Muscle of arm (tissue), 12 donors: ENCODE results near the gene NKAIN2. TPM values are rescaled to one million over a fixed set of nuclear protein-coding genes. Genes with fewer than 3 reads are reported as not detected.
"Not testable (repeated sequence)": the region's sequence is repeated elsewhere in the genome, so short reads cannot be mapped to it uniquely, and the experiment has no call there.

Source experiments
- DNase-seq: peaks from one replicate; pipeline ENCODE4 v3.0.0-alpha.2; 2013
- polyA plus RNA-seq, 12 donors: library from polyadenylated mRNA; unstranded; fragments of 120-200 nt; gene quantifications; one replicate each; pipeline ENCODE4 v1.2.1, GENCODE V29; 2013; ENCODE audit not compliant: insufficient read length in 12 of 12

Gene NKAIN2
- polyA plus RNA-seq, 12 donors: 5.0 to 10.7 (median 7.4) TPM; not detected in 1

DNA sequence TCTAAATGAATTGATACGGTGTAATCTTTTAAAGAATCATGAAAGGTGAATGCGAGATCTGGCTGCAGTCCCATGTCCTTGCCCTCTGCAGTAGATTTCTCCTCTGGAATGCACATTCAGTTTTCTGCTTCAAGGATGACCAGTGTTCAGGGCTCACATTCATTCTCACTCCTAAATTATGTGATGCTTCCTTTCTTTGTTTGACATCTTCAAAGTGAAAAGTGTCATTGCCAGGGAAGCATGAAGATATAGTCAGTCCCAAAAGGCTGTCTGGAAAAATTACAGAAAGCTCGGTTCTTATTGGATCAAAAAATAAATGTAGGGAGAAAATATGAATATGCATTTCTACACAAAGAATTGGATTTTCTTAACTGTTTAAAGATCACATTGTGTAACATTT, 395.6 kb downstream of the NKAIN2 start:
- DNase-seq: no peak

DNA sequence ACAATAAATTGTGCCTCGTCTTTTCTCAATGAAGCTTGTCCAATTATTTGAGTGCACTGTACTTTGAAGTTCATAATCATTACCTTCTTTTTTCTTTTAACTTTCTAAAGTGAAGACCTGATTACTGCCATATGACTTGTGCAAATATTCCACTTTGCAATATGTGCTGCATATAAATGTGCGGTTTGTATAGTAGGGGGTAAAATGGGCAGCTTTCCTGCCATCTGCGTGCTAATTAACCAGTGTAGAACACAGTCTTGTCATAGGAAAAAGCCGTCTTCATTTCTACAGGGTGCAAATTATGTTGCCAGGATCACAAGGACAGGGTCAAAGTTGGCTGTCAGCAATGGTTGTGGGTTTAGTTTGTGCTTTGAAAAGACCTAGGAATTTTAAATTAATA, 397.0 kb downstream of the NKAIN2 start:
- no peak for DNase-seq

DNA sequence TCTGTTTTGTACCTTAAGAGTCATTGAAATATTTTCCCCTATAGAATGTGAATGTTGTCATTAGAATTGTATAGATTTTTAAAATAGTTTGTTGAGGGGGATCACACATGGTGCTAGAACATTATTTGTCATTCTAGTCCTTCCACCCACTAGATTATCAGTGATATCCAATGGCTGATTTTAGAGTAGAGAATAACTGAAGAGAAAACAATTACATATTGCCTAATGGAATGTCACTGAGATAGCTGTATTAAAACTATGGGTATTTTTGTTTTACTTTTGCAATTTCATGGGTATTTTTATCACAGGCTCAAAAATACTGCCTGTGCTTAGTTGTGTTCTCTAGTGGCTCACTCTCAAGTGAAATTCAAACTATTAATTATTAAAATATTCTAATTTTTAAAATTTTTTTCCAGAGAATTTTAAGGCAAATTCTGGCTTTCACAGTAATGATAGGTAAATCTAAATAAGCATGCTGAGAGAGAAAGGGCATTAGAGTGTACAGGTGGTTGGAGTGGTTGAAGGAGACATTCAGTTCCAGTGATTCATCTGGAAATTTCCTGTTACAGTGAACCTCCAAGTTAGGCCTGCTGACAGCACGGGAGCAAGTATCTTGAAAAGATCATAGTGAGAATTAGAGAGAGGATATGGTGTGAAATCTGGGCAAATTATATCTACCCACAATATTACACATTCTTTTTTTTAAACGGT, 399.6 kb downstream of the NKAIN2 start:
- DNase-seq: no peak

DNA sequence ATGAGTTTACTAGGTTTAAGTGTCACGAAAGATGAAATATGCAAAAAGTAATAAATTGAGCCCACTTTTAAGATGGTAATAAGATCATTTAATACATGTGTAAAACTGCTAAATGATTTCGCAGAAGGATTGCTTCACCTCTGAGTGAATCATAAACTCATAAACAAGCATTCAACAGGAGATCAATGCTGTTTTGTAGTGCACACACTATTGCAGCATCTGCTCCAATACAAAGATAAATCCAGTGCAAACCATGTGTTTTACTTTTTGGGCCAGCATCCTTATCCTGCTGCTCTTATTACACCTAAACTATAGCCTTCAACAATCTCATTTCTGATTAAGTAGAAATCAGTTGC, 400.1 kb downstream of the NKAIN2 start:
- DNase-seq: no peak

DNA sequence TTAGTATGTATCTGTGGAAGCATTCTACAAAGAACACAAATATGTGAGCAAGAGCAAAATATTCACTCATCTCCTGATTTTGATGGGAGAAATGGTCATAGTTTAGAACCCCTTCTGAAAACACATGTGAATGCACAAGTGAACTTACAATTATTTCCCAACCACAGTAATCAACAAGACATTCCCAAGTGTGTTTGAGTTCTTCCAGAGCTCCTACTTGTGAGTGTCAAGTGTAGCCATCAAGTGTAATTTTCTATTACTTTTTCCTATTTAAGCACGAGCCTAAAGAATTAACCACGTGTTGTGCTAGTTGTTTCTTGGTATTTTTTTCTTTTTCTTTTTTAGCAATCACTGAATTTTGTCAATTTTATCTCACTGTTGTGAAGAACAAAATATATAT, 402.3 kb downstream of the NKAIN2 start:
- no peak for DNase-seq

DNA sequence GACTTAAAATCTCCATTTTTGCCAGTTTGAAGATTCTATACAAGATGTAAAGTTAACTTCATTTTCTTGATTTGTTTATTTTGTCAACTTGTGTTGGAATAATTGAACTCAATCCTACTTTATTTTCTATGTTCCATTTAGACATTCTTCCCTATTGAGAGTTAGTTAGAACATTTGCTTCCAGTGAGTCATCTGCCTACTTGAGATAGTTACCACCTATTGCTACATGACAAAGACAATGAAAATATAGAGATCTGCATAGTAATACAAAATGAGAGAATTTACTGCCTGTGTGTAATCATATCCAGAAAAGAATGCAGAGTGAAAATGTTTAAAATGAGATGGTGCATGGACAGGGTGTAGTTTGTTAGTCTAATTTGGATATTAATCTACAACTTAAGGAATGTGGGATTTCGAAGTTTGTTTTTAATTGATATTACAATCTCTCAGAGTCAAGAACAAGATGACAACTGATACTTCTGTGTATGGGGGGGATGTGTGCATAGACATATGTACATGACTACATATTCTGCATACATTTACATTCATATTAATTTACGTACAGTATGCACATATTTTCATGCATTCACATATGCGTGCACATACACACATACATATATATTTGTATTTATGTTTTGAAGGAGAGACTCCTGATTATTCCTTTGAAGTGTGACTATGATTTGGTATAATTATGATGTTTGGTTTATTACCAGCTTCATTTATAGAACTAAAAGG, 420.1 kb downstream of the NKAIN2 start:
- no peak for DNase-seq

DNA sequence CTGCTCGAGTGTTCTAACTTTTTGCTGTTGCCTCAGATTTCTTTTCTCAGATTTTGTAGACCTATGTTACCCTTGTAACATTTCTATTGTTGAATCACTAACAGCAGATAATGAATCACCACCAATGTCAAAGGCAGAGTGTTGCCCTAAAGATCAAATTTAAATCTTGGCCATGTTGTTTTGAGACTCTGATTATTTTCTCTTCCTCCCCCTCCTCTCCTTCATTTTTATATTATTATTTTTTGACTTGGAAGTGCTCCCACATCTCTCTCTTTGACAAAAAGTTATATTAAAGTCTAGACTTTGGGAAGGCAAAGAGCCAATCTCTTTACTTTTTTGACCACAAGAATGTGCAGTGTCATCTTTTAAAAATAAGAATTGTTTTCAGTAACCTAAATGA, 422.7 kb downstream of the NKAIN2 start:
- no peak for DNase-seq

DNA sequence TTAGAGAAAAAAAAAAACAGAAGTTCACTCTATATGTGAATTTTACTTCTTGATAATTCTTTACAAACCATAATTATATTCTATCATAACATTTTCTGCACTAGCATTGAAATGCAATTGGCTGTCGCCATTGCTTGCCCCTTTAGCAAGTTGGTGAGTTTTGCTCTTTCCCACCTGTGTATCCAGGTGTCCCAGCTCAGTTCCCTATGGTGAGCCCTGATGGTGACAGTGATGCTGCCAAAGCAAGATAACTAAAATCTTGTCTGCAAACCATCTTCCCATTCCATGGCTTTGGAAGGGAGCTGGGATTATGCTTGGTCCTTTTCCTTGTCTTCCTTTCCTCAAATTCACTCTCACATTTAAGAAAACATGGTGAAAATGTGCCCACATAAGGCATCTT, 429.6 kb downstream of the NKAIN2 start:
- no peak for DNase-seq

DNA sequence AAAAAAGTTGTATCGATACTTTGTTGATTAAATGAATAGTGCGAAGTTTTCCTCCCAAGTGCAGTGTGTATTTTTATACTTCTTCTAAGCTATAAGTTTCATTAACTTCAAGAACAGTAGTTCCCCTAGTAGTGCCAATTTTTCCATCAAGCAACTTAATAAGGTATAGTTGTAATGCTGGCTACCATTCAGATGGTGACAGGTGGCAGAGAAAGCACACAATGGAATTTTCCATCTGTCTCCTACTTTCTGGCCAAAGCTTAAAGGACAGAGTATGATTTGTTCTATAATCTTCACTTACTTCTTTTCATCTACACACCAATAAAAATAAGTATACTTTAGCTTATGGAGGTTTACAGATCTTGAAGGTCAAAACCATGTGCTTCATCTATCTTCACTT, 431.1 kb downstream of the NKAIN2 start:
- DNase-seq: no peak

DNA sequence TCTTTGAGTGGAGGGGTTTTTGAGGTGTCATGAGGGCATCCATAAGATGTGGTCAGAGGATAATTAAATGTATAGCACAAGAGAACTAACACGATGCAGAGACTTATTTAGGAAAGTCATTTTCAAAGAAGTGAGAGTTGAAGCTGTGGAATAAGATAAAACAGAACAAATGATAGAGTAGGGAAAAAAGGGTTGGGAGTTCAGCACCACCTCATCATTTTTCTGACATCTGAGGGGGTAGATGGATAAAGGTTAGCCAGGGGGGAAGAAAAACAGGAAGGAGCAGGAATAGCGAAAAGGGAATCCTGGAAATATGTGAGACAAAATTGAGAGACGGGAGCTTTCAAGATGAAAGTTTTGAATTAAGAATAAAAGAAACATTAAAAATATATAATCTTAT, 434.2 kb downstream of the NKAIN2 start:
- no peak for DNase-seq

DNA sequence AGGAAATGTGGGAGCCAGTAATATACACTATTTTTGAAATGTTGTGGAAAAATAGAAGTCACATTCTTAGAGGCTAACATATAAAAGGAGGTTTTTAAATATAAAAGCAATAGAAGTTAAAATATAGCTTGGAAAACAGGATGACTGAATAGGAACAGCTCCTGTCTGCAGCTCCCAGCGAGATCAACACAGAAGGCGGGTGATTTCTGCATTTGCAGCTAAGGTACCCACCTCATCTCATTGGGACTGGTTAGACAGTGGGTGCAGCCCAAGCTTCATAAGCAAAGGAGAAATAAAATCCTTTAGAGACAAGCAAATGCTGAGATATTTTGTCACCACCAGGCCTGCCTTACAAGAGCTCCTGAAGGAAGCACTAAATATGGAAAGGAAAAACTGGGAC, 434.7 kb downstream of the NKAIN2 start:
- not testable (repeated sequence) for DNase-seq

DNA sequence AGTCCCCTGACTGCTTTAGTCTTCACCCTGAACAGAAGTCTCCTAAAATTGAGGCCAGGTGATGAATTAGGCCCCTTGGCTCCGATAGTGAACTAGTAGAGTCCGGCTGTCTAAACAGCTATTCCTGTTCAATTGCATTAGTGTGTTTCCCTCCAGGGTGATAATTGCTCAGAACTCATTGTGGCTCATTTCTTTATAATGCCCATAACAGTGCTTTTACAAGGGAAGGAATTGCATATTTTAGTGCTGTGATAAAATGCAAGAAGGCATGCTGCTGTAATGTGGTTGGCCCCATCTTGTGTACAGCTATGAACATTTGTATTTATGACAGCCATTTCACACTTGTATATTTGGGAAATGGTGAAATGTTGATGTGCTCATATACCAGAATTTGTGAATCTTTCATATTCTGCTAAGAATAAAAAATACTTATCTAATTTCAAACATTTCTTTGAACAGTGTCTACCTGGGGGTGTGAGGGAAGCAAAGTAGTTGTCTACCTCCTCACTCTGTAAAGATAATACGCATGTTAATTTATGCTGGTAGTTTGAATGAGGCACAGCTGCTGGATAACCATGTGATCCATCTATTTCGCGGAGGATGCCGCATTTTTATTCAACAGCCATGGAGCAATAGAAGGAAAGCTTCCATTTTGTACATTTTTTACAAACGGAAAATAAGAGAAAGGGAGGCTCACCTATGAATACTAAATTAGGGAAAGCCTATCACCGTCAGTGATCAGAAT, 451.4 kb downstream of the NKAIN2 start:
- no peak for DNase-seq

DNA sequence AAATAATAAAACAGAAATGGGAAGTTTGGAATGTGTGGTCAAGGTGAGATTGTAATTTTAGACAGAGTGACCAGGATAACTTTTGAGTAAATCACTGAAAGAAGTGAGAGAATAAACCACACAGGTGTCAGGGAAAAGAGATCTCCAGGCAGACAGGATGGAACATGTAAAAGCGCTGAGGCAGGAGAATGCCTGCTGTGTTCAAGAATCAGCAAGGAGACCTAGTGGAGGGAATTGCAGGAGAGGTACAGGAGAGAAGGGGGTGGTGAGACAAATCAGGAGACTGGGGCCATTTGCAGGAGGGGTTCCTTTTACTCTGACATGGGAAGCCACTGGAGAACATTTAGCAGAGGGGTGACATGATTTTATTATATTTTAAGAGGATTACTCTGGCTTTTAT, 456.7 kb downstream of the NKAIN2 start:
- DNase-seq: no peak

DNA sequence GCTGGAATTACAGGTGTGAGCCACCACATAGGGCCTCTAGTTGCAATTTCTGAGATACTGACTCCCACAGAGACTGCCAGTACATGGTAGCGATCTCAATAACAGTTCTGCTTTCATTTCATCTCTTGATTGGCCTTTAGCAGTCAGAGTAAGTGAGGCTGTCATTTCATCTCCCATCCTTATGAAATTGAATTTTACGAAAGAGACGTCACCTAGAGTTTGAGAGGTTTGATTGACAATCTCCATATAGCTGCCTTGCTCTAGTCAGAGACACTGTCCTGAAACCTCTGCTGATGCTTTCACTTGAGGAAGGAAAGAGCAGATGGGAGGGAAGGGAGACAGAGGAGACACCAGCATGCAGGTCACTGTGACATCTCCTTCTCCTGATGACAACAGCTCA, 466.1 kb downstream of the NKAIN2 start:
- DNase-seq: no peak

DNA sequence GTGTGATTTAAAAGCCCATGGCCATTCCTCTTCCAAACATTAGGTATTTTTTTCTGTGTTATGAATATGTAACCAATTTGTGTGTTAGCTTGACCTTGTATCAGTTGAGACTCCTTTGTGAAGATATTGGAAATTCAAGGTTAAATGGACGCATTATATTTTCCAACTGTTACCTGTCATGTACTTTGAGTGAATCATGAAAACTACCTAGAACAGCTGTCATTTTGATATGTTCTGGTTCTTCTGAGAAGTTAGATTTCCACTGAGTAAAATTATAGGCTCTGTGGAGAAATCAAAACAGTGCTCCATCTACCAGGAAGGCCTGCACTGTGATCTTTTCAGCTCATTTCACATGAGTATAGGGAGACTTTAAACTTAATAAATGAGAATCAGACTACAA, 470.0 kb downstream of the NKAIN2 start:
- no peak for DNase-seq

DNA sequence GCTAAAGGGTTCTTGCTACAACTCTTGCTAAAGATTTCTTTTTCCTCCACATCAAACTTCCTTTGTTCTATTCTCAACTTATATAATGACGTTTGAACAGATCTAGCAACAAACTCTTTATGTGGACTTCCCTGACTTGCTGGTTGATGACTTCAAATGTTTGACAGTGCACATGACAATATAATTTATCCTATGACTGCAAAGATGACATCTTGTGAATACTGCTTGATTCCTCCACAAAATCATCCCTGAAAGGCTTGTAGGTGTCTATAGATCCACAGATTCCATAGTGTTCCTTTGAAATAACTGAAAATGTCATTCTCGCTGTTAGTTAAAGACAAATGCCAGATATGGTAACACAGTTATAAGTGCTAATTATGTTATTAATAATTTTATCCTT, 478.9 kb downstream of the NKAIN2 start:
- no peak for DNase-seq

DNA sequence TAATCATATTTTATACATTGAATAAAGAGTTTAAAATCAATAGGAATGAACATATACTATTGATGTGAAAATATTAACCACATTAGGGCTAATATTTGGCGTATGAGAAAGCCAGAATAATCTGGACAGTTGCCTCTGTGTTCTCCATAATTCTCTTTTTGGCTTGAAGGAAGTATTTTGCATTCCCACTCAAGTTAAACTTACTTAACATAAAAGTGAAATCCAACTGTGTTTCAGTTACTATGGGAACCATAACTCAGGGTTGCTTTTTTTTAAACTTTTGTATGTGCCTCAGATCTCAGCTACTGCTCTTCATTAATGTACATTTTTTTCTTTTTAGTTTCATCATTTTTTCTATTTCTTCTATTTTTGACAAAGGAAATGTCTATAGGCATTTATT, 479.8 kb downstream of the NKAIN2 start:
- peak; percentile 31 for DNase-seq

DNA sequence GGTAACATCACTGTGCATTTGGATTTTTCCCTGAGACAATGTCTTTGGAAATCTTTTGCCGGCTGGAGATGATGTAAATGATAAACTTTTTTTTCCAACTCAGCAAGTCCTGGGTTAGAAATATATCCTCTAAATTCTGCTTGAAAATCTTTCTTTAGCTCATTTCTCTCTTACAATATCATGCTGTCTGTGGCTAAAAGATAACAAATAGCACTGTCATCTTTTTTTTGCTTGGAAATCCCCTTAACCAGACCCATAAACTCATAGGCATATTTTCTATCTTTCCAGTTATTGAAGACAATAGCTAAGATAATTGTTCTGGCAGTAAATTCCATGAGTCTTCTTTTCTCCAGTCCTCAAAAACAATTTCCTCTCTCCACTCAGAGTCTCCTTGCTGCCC, 481.5 kb downstream of the NKAIN2 start:
- no peak for DNase-seq

DNA sequence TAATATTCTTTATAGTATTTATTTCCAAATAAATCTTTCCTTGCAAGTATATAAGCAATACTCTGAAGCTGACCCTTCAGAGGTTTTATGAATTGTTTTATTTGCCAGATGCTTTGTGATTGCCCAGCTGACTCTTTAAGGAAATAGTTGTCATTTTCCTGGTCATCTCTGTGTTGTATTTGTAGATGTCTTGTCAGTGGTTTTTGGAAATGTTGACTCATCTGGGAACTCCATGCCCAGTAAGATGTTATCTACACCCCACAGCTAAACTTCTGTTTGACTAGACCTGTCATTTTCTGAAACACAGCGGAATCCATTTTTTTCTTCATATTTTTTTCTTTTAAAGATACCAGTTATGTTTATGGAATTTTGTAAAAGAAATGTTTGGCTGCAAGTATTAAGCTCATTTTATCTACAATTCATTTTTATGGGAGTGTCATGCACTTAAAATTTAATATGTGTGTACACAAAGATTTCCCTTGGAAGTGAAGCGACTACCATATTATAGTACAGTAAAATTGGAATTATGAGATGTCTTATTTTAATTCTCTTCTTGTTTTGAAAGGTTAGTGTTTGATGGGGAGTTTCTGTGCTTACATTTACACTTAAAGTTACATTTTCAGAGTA, 491.0 kb downstream of the NKAIN2 start:
- no peak for DNase-seq

DNA sequence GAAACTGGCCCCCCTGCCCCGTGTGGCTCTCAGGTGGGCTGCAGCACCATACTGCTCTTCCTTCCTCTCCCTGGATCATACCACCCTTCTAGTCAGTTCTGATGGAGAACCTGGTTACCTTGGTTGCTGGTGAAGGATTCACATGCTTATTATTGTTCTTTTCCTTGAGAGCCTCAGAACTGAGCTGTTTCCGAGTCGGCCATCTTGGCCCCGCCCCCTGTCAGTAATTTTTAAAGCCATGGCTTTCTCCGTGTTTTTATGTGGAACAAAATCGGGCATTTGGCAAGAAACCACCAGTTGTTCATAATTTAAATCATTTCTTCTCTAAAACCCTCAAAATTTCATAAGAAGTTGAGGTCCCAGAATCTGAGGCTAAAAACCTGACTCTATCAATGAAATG, 493.8 kb downstream of the NKAIN2 start:
- no peak for DNase-seq

DNA sequence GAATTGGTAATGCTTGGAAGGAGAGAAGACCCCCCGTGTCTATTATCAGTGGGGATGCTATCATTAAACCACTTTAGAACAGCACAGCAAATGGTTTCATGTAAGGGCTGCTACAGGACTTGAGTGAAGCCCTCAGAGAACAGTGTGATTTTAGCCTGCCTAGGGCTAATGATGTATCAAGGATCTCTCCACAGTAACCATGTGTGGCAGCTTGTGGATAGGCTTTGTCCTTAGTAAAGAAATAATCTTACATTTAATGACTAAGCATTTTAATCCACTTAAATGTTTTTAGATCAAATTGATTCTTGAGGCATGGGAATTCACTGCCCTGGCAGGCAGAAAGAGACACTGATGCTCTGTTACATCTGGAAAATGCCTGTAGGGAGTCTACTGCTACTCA, 495.1 kb downstream of the NKAIN2 start:
- DNase-seq: no peak

DNA sequence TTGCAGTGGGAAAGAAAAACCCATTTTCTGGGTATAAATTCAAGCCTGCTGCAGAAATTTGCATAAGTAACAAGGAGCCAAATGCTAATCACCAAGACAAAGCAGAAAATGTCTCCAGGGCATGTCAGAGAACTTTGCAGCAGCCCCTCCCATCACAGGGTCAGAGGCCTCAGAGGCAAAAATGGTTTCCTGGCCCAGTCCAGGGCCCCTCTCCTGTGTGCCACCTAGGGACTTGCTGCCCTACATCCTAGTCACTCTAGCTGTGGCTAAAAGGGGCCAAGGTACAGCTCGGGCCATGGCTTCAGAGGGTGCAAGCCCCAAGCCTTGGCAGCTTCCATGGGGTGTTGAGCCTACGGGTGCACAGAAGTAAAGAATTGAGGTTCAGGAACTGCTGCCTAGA, 497.2 kb downstream of the NKAIN2 start:
- not testable (repeated sequence) for DNase-seq

DNA sequence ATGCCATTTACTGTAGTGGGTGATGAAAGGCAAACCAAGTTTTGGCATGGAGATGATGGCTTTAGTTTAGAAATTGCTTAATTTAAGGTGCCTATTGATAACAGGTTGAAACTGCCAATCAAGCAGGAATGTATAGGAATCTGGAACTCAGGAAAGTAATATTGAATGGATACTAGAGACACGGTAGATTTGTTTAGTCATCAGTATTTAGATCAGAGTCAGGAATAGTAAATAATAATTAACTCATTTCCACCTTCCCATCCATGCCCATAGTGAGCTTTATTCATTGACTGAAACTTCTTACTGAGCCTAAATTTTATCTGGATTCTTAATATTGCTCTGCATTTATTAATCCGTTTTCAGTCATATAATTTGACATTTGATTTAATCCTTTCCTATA, 500.3 kb downstream of the NKAIN2 start:
- DNase-seq: no peak
